ENCODE data around the gene ADTRP.

Gene ADTRP

GRCh38 chr6:11755725-11756124 is 22.9 kb downstream of the ADTRP start:
- H3K79me2 ChIP-seq (ENCODE audit: insufficient read depth, low read depth), result no peaks in the 10 kb centered on the region
- H4K20me1 ChIP-seq (ENCODE audit: insufficient read depth), result no peaks in the 10 kb centered on the region
- no peak overlapping the region for H3K9ac ChIP-seq
- H3K4me1 ChIP-seq (ENCODE audit: low read depth, poor library complexity, severe bottlenecking), result no peaks in the 10 kb centered on the region
- no peaks in the 10 kb centered on the region for H3K27me3 ChIP-seq (ENCODE audit: insufficient read depth, low read depth)
- H3K4me3 ChIP-seq (IDR thresholded peaks at IDR 0.05; ENCODE audit: insufficient read depth, low read depth, low read length), result no peak overlapping the region
- H2AFZ ChIP-seq (ENCODE audit: low read depth), result no peak overlapping the region
- H3K4me2 ChIP-seq, result no peak overlapping the region
- H3K36me3 ChIP-seq (ENCODE audit: insufficient read depth), result no peaks in the 10 kb centered on the region
- no peak for TF ChIP-seq CTCF (conservative IDR thresholded peaks at IDR 0.05; ENCODE audit: low read depth, low read length)
- no peak overlapping the region for H3K27ac ChIP-seq

- Histone ChIP-seq H4K20me1 (ENCODE audit: insufficient read depth) (no peaks in the 10 kb centered on the region), H3K27ac (no peak overlapping the region), H3K4me3 (IDR thresholded peaks at IDR 0.05; ENCODE audit: insufficient read depth, low read depth, low read length) (no peak overlapping the region), H3K4me2 (no peak overlapping the region), H3K79me2 (ENCODE audit: insufficient read depth, low read depth) (no peaks in the 10 kb centered on the region), H2AFZ (ENCODE audit: low read depth) (no peak overlapping the region), H3K4me1 (ENCODE audit: low read depth, poor library complexity, severe bottlenecking) (no peaks in the 10 kb centered on the region), H3K9ac (no peak overlapping the region), H3K36me3 (ENCODE audit: insufficient read depth) (no peaks in the 10 kb centered on the region), H3K27me3 (ENCODE audit: insufficient read depth, low read depth) (no peaks in the 10 kb centered on the region)
- TF ChIP-seq CTCF (conservative IDR thresholded peaks at IDR 0.05; ENCODE audit: low read depth, low read length), result no peak
Measured at GRCh38 chr6:11754625-11755271, 23.9 kb downstream of the ADTRP start.

GRCh38 chr6:11753798-11754197 is 24.8 kb downstream of the ADTRP start:
- no peaks in the 10 kb centered on the region for H4K20me1 ChIP-seq (ENCODE audit: insufficient read depth)
- H3K36me3 ChIP-seq (ENCODE audit: insufficient read depth), result no peaks in the 10 kb centered on the region
- H3K27me3 ChIP-seq (ENCODE audit: insufficient read depth, low read depth), result no peaks in the 10 kb centered on the region
- no peak overlapping the region for H2AFZ ChIP-seq (ENCODE audit: low read depth)
- H3K4me2 ChIP-seq, result no peak overlapping the region
- H3K4me1 ChIP-seq (ENCODE audit: low read depth, poor library complexity, severe bottlenecking), result peaks cover 6% of the 10 kb centered on the region
- H3K4me3 ChIP-seq (IDR thresholded peaks at IDR 0.05; ENCODE audit: insufficient read depth, low read depth, low read length), result no peak overlapping the region
- no peaks in the 10 kb centered on the region for H3K79me2 ChIP-seq (ENCODE audit: insufficient read depth, low read depth)
- no peak for TF ChIP-seq CTCF (conservative IDR thresholded peaks at IDR 0.05; ENCODE audit: low read depth, low read length)
- H3K9ac ChIP-seq, result no peak overlapping the region
- H3K27ac ChIP-seq, result no peak overlapping the region

- H3K9ac ChIP-seq, result no peak overlapping the region
- TF ChIP-seq CTCF (conservative IDR thresholded peaks at IDR 0.05; ENCODE audit: low read depth, low read length), result no peak
- H3K4me2 ChIP-seq, result no peak overlapping the region
- H3K27ac ChIP-seq, result no peak overlapping the region
- H3K4me1 ChIP-seq (ENCODE audit: low read depth, poor library complexity, severe bottlenecking), result peaks cover 16% of the 10 kb centered on the region
- H3K27me3 ChIP-seq (ENCODE audit: insufficient read depth, low read depth), result no peaks in the 10 kb centered on the region
- H4K20me1 ChIP-seq (ENCODE audit: insufficient read depth), result no peaks in the 10 kb centered on the region
- H3K4me3 ChIP-seq (IDR thresholded peaks at IDR 0.05; ENCODE audit: insufficient read depth, low read depth, low read length), result no peak overlapping the region
- H2AFZ ChIP-seq (ENCODE audit: low read depth), result no peak overlapping the region
- H3K36me3 ChIP-seq (ENCODE audit: insufficient read depth), result no peaks in the 10 kb centered on the region
- H3K79me2 ChIP-seq (ENCODE audit: insufficient read depth, low read depth), result no peaks in the 10 kb centered on the region
Measured at GRCh38 chr6:11752360-11752759, 26.2 kb downstream of the ADTRP start.

All from KMS-11 (cell line).